Measurements from ENCODE around the gene SCUBE1. TPM values are rescaled to one million over a fixed set of nuclear protein-coding genes. Genes with fewer than 3 reads are reported as not detected.

SCUBE1 gene
- total and polyA plus RNA-seq, 2 of the 8 experiments (the other 6 are each of a cell fraction or from before 2014, with no cell fraction given), result 2.3 to 4.9 TPM

- TF ChIP-seq, protein P1, sequence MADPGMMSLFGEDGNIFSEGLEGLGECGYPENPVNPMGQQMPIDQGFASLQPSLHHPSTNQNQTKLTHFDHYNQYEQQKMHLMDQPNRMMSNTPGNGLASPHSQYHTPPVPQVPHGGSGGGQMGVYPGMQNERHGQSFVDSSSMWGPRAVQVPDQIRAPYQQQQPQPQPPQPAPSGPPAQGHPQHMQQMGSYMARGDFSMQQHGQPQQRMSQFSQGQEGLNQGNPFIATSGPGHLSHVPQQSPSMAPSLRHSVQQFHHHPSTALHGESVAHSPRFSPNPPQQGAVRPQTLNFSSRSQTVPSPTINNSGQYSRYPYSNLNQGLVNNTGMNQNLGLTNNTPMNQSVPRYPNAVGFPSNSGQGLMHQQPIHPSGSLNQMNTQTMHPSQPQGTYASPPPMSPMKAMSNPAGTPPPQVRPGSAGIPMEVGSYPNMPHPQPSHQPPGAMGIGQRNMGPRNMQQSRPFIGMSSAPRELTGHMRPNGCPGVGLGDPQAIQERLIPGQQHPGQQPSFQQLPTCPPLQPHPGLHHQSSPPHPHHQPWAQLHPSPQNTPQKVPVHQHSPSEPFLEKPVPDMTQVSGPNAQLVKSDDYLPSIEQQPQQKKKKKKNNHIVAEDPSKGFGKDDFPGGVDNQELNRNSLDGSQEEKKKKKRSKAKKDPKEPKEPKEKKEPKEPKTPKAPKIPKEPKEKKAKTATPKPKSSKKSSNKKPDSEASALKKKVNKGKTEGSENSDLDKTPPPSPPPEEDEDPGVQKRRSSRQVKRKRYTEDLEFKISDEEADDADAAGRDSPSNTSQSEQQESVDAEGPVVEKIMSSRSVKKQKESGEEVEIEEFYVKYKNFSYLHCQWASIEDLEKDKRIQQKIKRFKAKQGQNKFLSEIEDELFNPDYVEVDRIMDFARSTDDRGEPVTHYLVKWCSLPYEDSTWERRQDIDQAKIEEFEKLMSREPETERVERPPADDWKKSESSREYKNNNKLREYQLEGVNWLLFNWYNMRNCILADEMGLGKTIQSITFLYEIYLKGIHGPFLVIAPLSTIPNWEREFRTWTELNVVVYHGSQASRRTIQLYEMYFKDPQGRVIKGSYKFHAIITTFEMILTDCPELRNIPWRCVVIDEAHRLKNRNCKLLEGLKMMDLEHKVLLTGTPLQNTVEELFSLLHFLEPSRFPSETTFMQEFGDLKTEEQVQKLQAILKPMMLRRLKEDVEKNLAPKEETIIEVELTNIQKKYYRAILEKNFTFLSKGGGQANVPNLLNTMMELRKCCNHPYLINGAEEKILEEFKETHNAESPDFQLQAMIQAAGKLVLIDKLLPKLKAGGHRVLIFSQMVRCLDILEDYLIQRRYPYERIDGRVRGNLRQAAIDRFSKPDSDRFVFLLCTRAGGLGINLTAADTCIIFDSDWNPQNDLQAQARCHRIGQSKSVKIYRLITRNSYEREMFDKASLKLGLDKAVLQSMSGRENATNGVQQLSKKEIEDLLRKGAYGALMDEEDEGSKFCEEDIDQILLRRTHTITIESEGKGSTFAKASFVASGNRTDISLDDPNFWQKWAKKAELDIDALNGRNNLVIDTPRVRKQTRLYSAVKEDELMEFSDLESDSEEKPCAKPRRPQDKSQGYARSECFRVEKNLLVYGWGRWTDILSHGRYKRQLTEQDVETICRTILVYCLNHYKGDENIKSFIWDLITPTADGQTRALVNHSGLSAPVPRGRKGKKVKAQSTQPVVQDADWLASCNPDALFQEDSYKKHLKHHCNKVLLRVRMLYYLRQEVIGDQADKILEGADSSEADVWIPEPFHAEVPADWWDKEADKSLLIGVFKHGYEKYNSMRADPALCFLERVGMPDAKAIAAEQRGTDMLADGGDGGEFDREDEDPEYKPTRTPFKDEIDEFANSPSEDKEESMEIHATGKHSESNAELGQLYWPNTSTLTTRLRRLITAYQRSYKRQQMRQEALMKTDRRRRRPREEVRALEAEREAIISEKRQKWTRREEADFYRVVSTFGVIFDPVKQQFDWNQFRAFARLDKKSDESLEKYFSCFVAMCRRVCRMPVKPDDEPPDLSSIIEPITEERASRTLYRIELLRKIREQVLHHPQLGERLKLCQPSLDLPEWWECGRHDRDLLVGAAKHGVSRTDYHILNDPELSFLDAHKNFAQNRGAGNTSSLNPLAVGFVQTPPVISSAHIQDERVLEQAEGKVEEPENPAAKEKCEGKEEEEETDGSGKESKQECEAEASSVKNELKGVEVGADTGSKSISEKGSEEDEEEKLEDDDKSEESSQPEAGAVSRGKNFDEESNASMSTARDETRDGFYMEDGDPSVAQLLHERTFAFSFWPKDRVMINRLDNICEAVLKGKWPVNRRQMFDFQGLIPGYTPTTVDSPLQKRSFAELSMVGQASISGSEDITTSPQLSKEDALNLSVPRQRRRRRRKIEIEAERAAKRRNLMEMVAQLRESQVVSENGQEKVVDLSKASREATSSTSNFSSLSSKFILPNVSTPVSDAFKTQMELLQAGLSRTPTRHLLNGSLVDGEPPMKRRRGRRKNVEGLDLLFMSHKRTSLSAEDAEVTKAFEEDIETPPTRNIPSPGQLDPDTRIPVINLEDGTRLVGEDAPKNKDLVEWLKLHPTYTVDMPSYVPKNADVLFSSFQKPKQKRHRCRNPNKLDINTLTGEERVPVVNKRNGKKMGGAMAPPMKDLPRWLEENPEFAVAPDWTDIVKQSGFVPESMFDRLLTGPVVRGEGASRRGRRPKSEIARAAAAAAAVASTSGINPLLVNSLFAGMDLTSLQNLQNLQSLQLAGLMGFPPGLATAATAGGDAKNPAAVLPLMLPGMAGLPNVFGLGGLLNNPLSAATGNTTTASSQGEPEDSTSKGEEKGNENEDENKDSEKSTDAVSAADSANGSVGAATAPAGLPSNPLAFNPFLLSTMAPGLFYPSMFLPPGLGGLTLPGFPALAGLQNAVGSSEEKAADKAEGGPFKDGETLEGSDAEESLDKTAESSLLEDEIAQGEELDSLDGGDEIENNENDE (IDR thresholded peaks at IDR 0.05; ENCODE audit: insufficient replicate concordance, low read length), result no peak
- TF ChIP-seq FOSL1 (IDR thresholded peaks at IDR 0.05; ENCODE audit: insufficient read depth, low read depth, low read length), result no peak
Observed at GRCh38 chr22:43387815-43388214, 44.6 kb upstream of the SCUBE1 start (continued).
